Mesenchymal stem cell (in vitro differentiated cells and primary cell): Measurements from ENCODE around the gene TACR1.
"Not testable (repeated sequence)": the region's sequence is repeated elsewhere in the genome, so short reads cannot be mapped to it uniquely, and the experiment has no call there.

ENCODE experiments used
- DNase-seq: peaks from one replicate; pipeline ENCODE4 v3.0.0-alpha.2; 2013
- H2AFZ ChIP-seq: one replicate; pipeline ENCODE4 v1.6.1; 2013; ENCODE audit warnings: low read depth, mild to moderate bottlenecking, control low read depth, inconsistent platforms, low read length, moderate library complexity
- H2AK5ac ChIP-seq: 2 replicates; pipeline ENCODE4 v1.6.1; 2013; ENCODE audit warnings: low read length, moderate library complexity, mild to moderate bottlenecking, inconsistent platforms; ENCODE audit not compliant: severe bottlenecking
- H2BK120ac ChIP-seq: one replicate; pipeline ENCODE4 v1.6.1; 2013; ENCODE audit warnings: low read depth, mild to moderate bottlenecking, inconsistent platforms, low read length, moderate library complexity
- H2BK12ac ChIP-seq, 2 experiments: one replicate each; pipeline ENCODE4 v1.6.1; 2013; ENCODE audit warnings: inconsistent platforms in 2 of 2, low read length in 2 of 2, mild to moderate bottlenecking in 2 of 2, moderate library complexity in 2 of 2, control low read depth in 1 of 2
- H2BK15ac ChIP-seq: one replicate; pipeline ENCODE4 v1.6.1; 2013; ENCODE audit warnings: mild to moderate bottlenecking, low read depth, inconsistent platforms; ENCODE audit not compliant: poor library complexity, severe bottlenecking
- H2BK5ac ChIP-seq: 2 replicates; pipeline ENCODE4 v1.6.1; 2013; ENCODE audit warnings: low read depth, mild to moderate bottlenecking, low read length, control low read depth, inconsistent platforms; ENCODE audit not compliant: poor library complexity, severe bottlenecking
- H3K14ac ChIP-seq, 2 experiments: one replicate each; pipeline ENCODE4 v1.6.1; 2013; ENCODE audit warnings: inconsistent platforms in 2 of 2, low read length in 2 of 2, control low read depth in 1 of 2, mild to moderate bottlenecking in 1 of 2, moderate library complexity in 1 of 2
- H3K18ac ChIP-seq, 2 experiments: one replicate each; pipeline ENCODE4 v1.6.1; 2013; ENCODE audit warnings: inconsistent platforms in 2 of 2, low read length in 2 of 2, control low read depth in 1 of 2, low read depth in 1 of 2, mild to moderate bottlenecking in 1 of 2
- H3K23ac ChIP-seq, 2 experiments: one replicate each; pipeline ENCODE4 v1.6.1; 2013; ENCODE audit warnings: inconsistent platforms in 2 of 2, low read length in 2 of 2, mild to moderate bottlenecking in 2 of 2, moderate library complexity in 2 of 2, control low read depth in 1 of 2
- H3K27ac ChIP-seq: 2 replicates; pipeline ENCODE4 v1.5.1; 2013; ENCODE audit warnings: mild to moderate bottlenecking, moderate library complexity, low read length, control low read depth, inconsistent platforms; ENCODE audit not compliant: poor library complexity, severe bottlenecking
- H3K27me3 ChIP-seq, 2 experiments: 2 replicates each; pipeline versions ENCODE4 v1.6.1 to v1.7.0; 2013; ENCODE audit warnings: low read length in 2 of 2, mild to moderate bottlenecking in 2 of 2, moderate library complexity in 2 of 2, control low read depth in 1 of 2, inconsistent platforms in 1 of 2; ENCODE audit not compliant: control insufficient read depth in 1 of 2, insufficient read depth in 1 of 2
- H3K36me3 ChIP-seq, 2 experiments: 2 replicates each; pipeline versions ENCODE4 v1.6.1 to v1.7.0; 2013; ENCODE audit warnings: low read length in 2 of 2, control low read depth in 1 of 2, inconsistent platforms in 1 of 2, low read depth in 1 of 2, mild to moderate bottlenecking in 1 of 2; ENCODE audit not compliant: insufficient read depth in 2 of 2, control insufficient read depth in 1 of 2
- H3K4ac ChIP-seq, 2 experiments: one replicate each; pipeline ENCODE4 v1.6.1; 2013; ENCODE audit warnings: inconsistent platforms in 2 of 2, low read length in 2 of 2, mild to moderate bottlenecking in 2 of 2, moderate library complexity in 2 of 2, control low read depth in 1 of 2, low read depth in 1 of 2
- H3K4me1 ChIP-seq: 2 replicates; pipeline ENCODE4 v1.6.1; 2013; ENCODE audit warnings: low read depth, low read length, control low read depth; ENCODE audit not compliant: control insufficient read depth, insufficient read depth
- H3K4me2 ChIP-seq: 2 replicates; pipeline ENCODE4 v1.6.1; 2013; ENCODE audit warnings: low read length, mild to moderate bottlenecking, inconsistent platforms; ENCODE audit not compliant: poor library complexity, severe bottlenecking
- H3K4me3 ChIP-seq, 2 experiments: 2 replicates each; pipeline versions ENCODE4 v1.5.1 to v1.7.0; 2013; ENCODE audit warnings: low read length in 2 of 2, mild to moderate bottlenecking in 2 of 2, control low read depth in 1 of 2, low read depth in 1 of 2; ENCODE audit not compliant: insufficient read depth in 1 of 2
- H3K79me1 ChIP-seq: replicated peaks from 2 replicates; pipeline ENCODE4 v1.6.1; 2013; ENCODE audit warnings: mild to moderate bottlenecking, control low read depth, low read length, inconsistent platforms; ENCODE audit not compliant: poor library complexity, severe bottlenecking
- H3K9ac ChIP-seq: 2 replicates; pipeline ENCODE4 v1.7.0; 2013; ENCODE audit warnings: mild to moderate bottlenecking, low read length, moderate library complexity
- H3K9me3 ChIP-seq: 2 replicates; pipeline ENCODE4 v1.7.0; 2013; ENCODE audit warnings: mild to moderate bottlenecking, low read length; ENCODE audit not compliant: control insufficient read depth
- H4K8ac ChIP-seq: one replicate; pipeline ENCODE4 v1.6.1; 2013; ENCODE audit warnings: inconsistent platforms, mild to moderate bottlenecking, low read length, moderate library complexity
- H4K91ac ChIP-seq: one replicate; pipeline ENCODE4 v1.6.1; 2013; ENCODE audit warnings: mild to moderate bottlenecking, low read length, inconsistent platforms
- WGBS: methylation state at CpG from one replicate; pipeline ENCODE4 v1.1.7; 2013; ENCODE audit warnings: mixed read lengths; 5-methylcytosine and 5-hydroxymethylcytosine counted together

The TACR1 gene

DNA sequence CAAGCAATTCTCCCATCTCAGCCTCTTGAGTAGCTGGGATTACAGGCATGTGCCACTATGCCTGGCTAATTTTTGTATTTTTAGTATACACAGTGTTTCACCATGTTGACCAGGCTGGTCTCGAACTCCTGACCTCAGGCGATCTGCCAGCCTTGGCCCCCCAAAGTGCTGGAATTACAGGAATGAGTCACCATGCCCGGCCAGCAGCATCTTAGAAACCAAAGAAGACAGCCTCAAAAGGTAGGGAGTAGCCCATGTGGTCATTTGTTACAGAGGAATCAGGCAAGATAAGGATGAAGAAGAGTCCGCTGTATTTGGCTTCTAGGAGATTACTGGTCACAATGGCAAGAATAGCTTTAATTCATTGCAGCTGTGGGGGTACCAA, 53.1 kb downstream of the TACR1 start:
- not testable (repeated sequence) for H3K27ac ChIP-seq, H3K4me1 ChIP-seq, H2AK5ac ChIP-seq, H2BK120ac ChIP-seq, H3K23ac ChIP-seq, H3K9ac ChIP-seq, H3K9me3 ChIP-seq, H3K27me3 ChIP-seq, H2BK15ac ChIP-seq, H3K36me3 ChIP-seq, H3K14ac ChIP-seq, H2BK12ac ChIP-seq, H2AFZ ChIP-seq, H4K8ac ChIP-seq, H3K4me2 ChIP-seq, H3K79me1 ChIP-seq, H4K91ac ChIP-seq, H3K4me3 ChIP-seq, H3K18ac ChIP-seq, H2BK5ac ChIP-seq, DNase-seq
- 82% methylated on average over 4 of the region's 4 CpGs for WGBS
- peak overlapping the region in 1 of 2 experiments; percentile 58 for H3K4ac ChIP-seq

DNA sequence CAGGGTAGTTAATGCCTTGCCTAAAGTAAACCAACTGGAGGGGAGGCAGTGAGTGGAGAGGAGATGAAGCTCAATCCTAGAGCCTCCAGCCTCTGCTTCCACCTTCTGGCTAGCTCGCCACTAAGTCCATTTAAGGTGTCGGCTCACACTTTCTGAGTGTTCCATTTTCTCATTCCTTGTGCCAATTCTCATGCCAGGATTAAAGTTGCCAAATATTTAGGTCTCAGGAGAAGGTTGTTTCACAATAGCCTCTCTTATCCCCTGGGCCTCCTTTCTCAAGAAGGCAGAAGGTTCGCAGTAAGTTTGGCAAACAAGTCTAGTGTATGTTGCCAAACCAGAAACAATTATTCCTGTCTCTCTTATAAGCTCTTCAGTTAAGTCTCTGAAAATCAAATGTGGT, 57.2 kb downstream of the TACR1 start:
- H2AFZ ChIP-seq, result no peak overlapping the region
- H2BK5ac ChIP-seq, result no peak overlapping the region
- H3K14ac ChIP-seq, result no peak overlapping the region
- H3K4me1 ChIP-seq, result peaks cover 2% of the 10 kb centered on the region
- H3K9ac ChIP-seq, result no peak overlapping the region
- H2BK15ac ChIP-seq, result no peak overlapping the region
- no peak overlapping the region for H3K27ac ChIP-seq
- no peak overlapping the region for H3K4me2 ChIP-seq
- H4K91ac ChIP-seq, result no peak overlapping the region
- H3K23ac ChIP-seq, result no peak overlapping the region
- no peaks in the 10 kb centered on the region for H3K36me3 ChIP-seq
- H3K27me3 ChIP-seq, result peaks cover 5 to 6% of the 10 kb centered on the region in 2 experiments
- H3K18ac ChIP-seq, result peak overlapping the region in 1 of 2 experiments; percentile 66
- no peak for DNase-seq
- H3K9me3 ChIP-seq, result no peaks in the 10 kb centered on the region
- no peaks in the 10 kb centered on the region for H3K79me1 ChIP-seq
- no peak overlapping the region for H2AK5ac ChIP-seq
- peak overlapping the region; percentile 28 to 71 for H2BK12ac ChIP-seq
- no peak overlapping the region for H4K8ac ChIP-seq
- whole genome bisulfite sequencing, result 100% methylated on average over 1 of the region's 3 CpGs
- H3K4ac ChIP-seq, result no peak overlapping the region
- no peak overlapping the region for H2BK120ac ChIP-seq
- H3K4me3 ChIP-seq, result peak overlapping the region in 1 of 2 experiments; percentile 12

DNA sequence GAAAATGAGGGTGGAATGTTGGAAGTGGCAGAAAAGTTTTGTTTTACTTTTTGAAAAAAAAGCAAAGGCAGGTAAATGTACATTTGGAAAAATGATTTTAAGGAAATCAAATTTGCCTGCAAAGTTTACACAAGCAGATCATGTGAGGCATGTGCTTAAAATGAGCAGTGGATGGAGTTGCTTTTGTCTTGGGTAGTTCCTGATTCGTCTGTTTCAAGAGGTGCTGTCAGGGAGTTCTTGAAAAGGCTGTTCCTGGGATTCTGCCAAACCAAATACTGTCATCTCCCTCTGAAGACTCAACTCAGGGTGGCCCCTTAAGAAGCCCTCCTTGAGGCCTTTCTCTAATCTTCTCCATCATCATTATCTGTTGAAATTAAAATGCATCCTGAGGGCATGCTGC, 59.0 kb downstream of the TACR1 start:
- Histone ChIP-seq H4K8ac (no peak overlapping the region), H2BK15ac (no peak overlapping the region), H3K79me1 (no peaks in the 10 kb centered on the region), H3K27ac (no peak overlapping the region), H2BK120ac (no peak overlapping the region), H2BK5ac (no peak overlapping the region), H3K23ac (no peak overlapping the region), H3K4me2 (no peak overlapping the region), H3K14ac (no peak overlapping the region), H3K4me3 (no peak overlapping the region), H3K4ac (no peak overlapping the region), H2AK5ac (no peak overlapping the region), H2AFZ (no peak overlapping the region), H2BK12ac (no peak overlapping the region), H3K36me3 (no peaks in the 10 kb centered on the region), H3K9ac (no peak overlapping the region), H4K91ac (no peak overlapping the region), H3K27me3 (peaks cover 5 to 6% of the 10 kb centered on the region in 2 experiments), H3K4me1 (no peaks in the 10 kb centered on the region), H3K18ac (no peak overlapping the region), H3K9me3 (no peaks in the 10 kb centered on the region)
- 25% methylated on average over 1 of the region's 1 CpG for WGBS
- peak; percentile 28 for DNase-seq

DNA sequence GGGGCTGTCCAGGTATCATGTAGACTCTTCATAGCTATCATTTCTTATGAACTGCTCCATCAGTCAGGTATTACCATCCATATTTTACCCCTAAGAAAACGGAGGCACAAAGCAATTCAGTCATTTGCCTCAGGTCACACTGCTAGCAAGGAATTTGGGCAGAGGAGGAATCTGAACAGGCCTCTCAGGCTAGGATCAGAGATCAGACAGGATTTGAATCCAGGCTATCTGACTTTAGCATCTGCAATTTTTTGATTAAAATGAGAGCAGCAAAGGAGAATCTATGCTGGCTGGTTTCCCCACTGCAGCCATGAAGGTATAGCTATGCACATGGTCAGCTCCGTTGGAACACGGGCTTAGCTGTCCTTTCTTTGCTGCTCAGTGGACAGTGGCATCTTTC, 60.1 kb downstream of the TACR1 start:
- H3K27ac ChIP-seq, result no peak overlapping the region
- no peak overlapping the region for H2BK5ac ChIP-seq
- H2AFZ ChIP-seq, result no peak overlapping the region
- peak overlapping the region; percentile 4 for H4K8ac ChIP-seq
- no peak overlapping the region for H3K18ac ChIP-seq
- no peaks in the 10 kb centered on the region for H3K79me1 ChIP-seq
- no peak overlapping the region for H4K91ac ChIP-seq
- no peak overlapping the region for H3K9ac ChIP-seq
- H2AK5ac ChIP-seq, result no peak overlapping the region
- 96% methylated on average over 3 of the region's 3 CpGs for WGBS
- no peaks in the 10 kb centered on the region for H3K36me3 ChIP-seq
- H3K14ac ChIP-seq, result no peak overlapping the region
- no peaks in the 10 kb centered on the region for H3K9me3 ChIP-seq
- H3K4me3 ChIP-seq, result no peak overlapping the region
- peak overlapping the region in 1 of 2 experiments; percentile 68 for H3K4ac ChIP-seq
- no peak for DNase-seq
- no peak overlapping the region for H2BK120ac ChIP-seq
- H3K23ac ChIP-seq, result peak overlapping the region in 1 of 2 experiments; percentile 26
- H2BK15ac ChIP-seq, result no peak overlapping the region
- no peaks in the 10 kb centered on the region for H3K4me1 ChIP-seq
- H2BK12ac ChIP-seq, result peak overlapping the region in 1 of 2 experiments; percentile 47
- no peak overlapping the region for H3K4me2 ChIP-seq
- H3K27me3 ChIP-seq, result peaks cover 5 to 6% of the 10 kb centered on the region in 2 experiments
